KMS-11 (cell line): ENCODE data around the gene CELF5.

Experiments
- H2AFZ ChIP-seq: fragments of 200-600 bp; sonication (generic); 2 replicates; pipeline ENCODE4 v1.6.1; 2016; ENCODE audit warnings: antibody characterized with exemption, mixed run types, low read depth
- H3K27ac ChIP-seq: fragments of 200-600 bp; sonication (generic); 2 replicates; pipeline ENCODE4 v1.6.1; 2016; ENCODE audit warnings: mild to moderate bottlenecking, mixed run types
- H3K27me3 ChIP-seq: fragments of 200-600 bp; sonication (generic); 2 replicates; pipeline ENCODE4 v1.6.1; 2017; ENCODE audit warnings: mild to moderate bottlenecking, low read depth, mixed run types, moderate library complexity; ENCODE audit not compliant: insufficient read depth
- H3K36me3 ChIP-seq: fragments of 200-600 bp; sonication (generic); 2 replicates; pipeline ENCODE4 v1.6.1; 2017; ENCODE audit warnings: mild to moderate bottlenecking, mixed run types; ENCODE audit not compliant: insufficient read depth
- H3K4me1 ChIP-seq: fragments of 200-600 bp; sonication (generic); 2 replicates; pipeline ENCODE4 v1.6.1; 2016; ENCODE audit warnings: mild to moderate bottlenecking, low read depth, mixed run types; ENCODE audit not compliant: poor library complexity, severe bottlenecking
- H3K4me2 ChIP-seq: fragments of 200-600 bp; sonication (generic); 2 replicates; pipeline ENCODE4 v1.7.0; 2016; ENCODE audit warnings: mild to moderate bottlenecking, mixed run types
- H3K4me3 ChIP-seq: fragments of 200-600 bp; sonication (generic); IDR thresholded peaks from 2 replicates; pipeline ENCODE4 v1.6.1; 2017; ENCODE audit warnings: low read depth, low read length, mixed read lengths; ENCODE audit not compliant: insufficient read depth
- H3K79me2 ChIP-seq: fragments of 200-600 bp; sonication (generic); 2 replicates; pipeline ENCODE4 v1.6.1; 2016; ENCODE audit warnings: low read depth, mixed run types; ENCODE audit not compliant: insufficient read depth
- H3K9ac ChIP-seq: fragments of 200-600 bp; sonication (generic); 2 replicates; pipeline ENCODE4 v1.6.1; 2016; ENCODE audit warnings: mild to moderate bottlenecking, mixed run types
- H4K20me1 ChIP-seq: fragments of 200-600 bp; sonication (generic); 2 replicates; pipeline ENCODE4 v1.6.1; 2016; ENCODE audit warnings: mild to moderate bottlenecking, mixed run types; ENCODE audit not compliant: insufficient read depth
- TF ChIP-seq, protein P1 (sequence below): fragments of 200-600 bp; sonication (generic); conservative IDR thresholded peaks from 2 replicates; pipeline ENCODE4 v1.6.1; 2017; ENCODE audit warnings: low read depth, mild to moderate bottlenecking, antibody characterized with exemption, low read length, moderate library complexity, mixed read lengths

CELF5 gene

DNA sequence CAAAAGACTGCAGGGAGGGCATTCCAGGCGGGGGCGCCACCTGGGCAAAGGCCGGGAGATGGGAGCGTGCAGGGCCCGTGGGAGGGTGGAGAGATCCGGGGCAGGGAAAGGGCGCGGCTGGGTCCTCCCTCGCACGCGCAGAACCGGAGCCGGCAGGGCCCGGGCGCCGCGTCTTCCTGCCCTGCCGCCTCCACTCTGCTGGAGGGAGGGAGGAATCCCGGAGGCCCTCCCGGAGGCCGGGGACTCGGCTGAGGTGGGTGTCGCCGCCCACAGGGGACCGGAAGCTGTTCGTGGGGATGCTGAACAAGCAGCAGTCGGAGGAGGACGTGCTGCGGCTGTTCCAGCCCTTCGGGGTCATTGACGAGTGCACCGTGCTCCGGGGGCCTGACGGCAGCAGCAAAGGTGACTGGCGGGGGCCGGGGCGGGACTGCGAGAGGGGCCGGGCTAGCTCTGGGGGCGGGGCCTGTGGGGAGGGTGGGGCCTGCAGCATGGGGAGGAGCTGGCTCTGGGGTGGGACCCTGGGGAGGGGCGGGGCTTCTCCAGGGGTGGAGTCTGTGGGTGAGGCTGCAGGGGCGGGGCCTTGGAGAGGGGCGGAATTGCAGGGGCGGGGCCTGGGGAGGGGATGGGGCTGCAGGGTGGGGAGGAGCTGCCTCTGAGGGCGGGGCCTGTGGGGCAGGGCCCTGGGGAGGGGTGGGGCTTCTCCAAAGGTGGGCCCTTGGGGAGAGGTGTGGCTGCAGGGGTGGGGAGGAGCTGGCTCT is 51.3 kb downstream of the CELF5 start:
- peaks cover 12% of the 10 kb centered on the region for H3K4me1 ChIP-seq
- H3K27me3 ChIP-seq: peaks cover 58% of the 10 kb centered on the region
- peak overlapping the region; percentile 82 for H2AFZ ChIP-seq
- no peaks in the 10 kb centered on the region for H3K36me3 ChIP-seq
- peak overlapping the region; percentile 88 for H3K4me2 ChIP-seq
- no peak overlapping the region for H3K4me3 ChIP-seq
- no peaks in the 10 kb centered on the region for H4K20me1 ChIP-seq
- H3K79me2 ChIP-seq: no peaks in the 10 kb centered on the region
- no peak overlapping the region for H3K27ac ChIP-seq
- TF ChIP-seq, protein P1, sequence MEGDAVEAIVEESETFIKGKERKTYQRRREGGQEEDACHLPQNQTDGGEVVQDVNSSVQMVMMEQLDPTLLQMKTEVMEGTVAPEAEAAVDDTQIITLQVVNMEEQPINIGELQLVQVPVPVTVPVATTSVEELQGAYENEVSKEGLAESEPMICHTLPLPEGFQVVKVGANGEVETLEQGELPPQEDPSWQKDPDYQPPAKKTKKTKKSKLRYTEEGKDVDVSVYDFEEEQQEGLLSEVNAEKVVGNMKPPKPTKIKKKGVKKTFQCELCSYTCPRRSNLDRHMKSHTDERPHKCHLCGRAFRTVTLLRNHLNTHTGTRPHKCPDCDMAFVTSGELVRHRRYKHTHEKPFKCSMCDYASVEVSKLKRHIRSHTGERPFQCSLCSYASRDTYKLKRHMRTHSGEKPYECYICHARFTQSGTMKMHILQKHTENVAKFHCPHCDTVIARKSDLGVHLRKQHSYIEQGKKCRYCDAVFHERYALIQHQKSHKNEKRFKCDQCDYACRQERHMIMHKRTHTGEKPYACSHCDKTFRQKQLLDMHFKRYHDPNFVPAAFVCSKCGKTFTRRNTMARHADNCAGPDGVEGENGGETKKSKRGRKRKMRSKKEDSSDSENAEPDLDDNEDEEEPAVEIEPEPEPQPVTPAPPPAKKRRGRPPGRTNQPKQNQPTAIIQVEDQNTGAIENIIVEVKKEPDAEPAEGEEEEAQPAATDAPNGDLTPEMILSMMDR: peak; percentile 77
- H3K9ac ChIP-seq: no peak overlapping the region

DNA sequence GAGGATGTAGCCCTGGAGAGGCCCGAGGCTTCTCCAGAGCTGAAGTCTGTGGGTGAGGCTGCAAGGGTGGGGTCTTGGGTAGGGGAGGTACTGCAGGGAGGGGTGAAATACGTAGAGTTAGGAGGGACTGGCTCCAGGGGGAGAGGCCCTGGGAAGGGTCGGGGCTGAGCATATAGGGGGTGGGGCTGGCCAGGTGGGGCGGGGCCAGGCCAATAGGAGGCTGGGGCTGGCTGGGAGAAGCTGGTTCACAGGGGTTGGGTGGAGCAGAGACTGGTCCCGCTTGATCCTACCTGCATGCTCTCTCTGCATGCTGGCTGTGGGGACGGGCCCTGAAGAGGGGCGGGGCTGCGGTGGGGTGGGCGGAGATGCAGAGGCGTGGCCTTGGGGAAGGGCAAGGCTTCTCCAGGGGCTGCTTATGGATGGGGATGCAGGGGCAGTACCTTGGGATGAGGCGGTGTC is 51.9 kb downstream of the CELF5 start:
- no peak overlapping the region for H3K4me3 ChIP-seq
- 0 out of 2 replicates have a peak overlapping the region, but pooled peaks have one; percentile 5 for H3K4me2 ChIP-seq
- H3K79me2 ChIP-seq: no peaks in the 10 kb centered on the region
- H3K27me3 ChIP-seq: peaks cover 63% of the 10 kb centered on the region
- no peaks in the 10 kb centered on the region for H4K20me1 ChIP-seq
- H3K36me3 ChIP-seq: no peaks in the 10 kb centered on the region
- H3K27ac ChIP-seq: no peak overlapping the region
- no peak overlapping the region for H2AFZ ChIP-seq
- TF ChIP-seq, protein P1: no peak
- no peak overlapping the region for H3K9ac ChIP-seq
- H3K4me1 ChIP-seq: peaks cover 12% of the 10 kb centered on the region

DNA sequence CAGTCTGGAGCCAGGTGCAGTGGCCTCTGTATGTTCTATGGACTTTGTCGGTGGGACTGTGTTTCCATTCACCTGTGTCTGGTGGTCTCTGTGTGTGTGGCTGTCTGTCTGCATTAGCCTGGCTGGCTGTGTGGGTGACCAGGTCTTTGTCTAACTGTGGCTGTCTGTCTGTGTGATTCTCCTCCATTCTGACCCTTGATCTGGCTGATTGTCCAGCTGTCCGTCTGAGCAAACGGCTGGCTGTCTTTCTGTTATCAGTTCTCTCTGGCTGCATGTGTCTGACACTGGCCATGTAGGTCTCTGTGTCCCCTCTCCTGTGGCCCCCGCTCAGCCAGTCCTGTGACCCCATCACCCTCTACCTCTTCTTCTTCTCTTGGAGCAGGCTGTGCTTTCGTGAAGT is 53.2 kb downstream of the CELF5 start:
- no peak overlapping the region for H3K4me3 ChIP-seq
- no peak overlapping the region for H3K9ac ChIP-seq
- H3K79me2 ChIP-seq: no peaks in the 10 kb centered on the region
- no peaks in the 10 kb centered on the region for H4K20me1 ChIP-seq
- TF ChIP-seq, protein P1: no peak
- H3K36me3 ChIP-seq: no peaks in the 10 kb centered on the region
- no peak overlapping the region for H3K4me2 ChIP-seq
- peaks cover 63% of the 10 kb centered on the region for H3K27me3 ChIP-seq
- H3K27ac ChIP-seq: no peak overlapping the region
- peaks cover 12% of the 10 kb centered on the region for H3K4me1 ChIP-seq
- no peak overlapping the region for H2AFZ ChIP-seq

DNA sequence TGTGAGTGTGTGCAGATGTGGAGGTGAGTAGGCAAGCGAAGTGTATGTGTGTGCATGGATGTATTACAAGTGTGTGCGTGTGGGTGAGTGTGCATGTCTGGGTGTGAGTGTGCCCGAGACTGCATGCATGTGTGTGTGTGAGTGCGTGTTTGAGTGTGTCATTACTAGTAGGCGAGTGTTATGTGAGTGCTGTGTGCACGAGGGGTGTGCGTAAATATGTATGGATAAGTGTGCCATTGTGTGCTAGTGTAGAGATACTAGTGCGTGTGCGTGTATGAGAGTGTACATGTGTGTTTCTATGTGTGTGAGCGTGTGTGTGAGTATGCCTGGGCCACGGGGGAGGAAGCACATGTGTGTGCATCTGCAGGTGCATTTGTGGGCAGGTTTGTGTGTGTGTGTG is 53.8 kb downstream of the CELF5 start:
- Histone ChIP-seq H2AFZ (no peak overlapping the region), H3K9ac (no peak overlapping the region), H3K4me2 (no peak overlapping the region), H3K27me3 (peaks cover 64% of the 10 kb centered on the region), H3K4me3 (no peak overlapping the region), H3K79me2 (no peaks in the 10 kb centered on the region), H3K4me1 (peaks cover 12% of the 10 kb centered on the region), H3K27ac (no peak overlapping the region), H4K20me1 (no peaks in the 10 kb centered on the region), H3K36me3 (no peaks in the 10 kb centered on the region)
- TF ChIP-seq, protein P1: no peak
